Measurements from ENCODE around the gene ANKS4B. TPM values are rescaled to one million over a fixed set of nuclear protein-coding genes. Genes with fewer than 3 reads are reported as not detected.
A peak's percentile ranks its signal among the peaks of the same experiment; 100 is the strongest.
"Not testable (repeated sequence)": the region's sequence is repeated elsewhere in the genome, so short reads cannot be mapped to it uniquely, and the experiment has no call there.

The ANKS4B gene
- polyA plus RNA-seq, 3 donors = not detected

DNA sequence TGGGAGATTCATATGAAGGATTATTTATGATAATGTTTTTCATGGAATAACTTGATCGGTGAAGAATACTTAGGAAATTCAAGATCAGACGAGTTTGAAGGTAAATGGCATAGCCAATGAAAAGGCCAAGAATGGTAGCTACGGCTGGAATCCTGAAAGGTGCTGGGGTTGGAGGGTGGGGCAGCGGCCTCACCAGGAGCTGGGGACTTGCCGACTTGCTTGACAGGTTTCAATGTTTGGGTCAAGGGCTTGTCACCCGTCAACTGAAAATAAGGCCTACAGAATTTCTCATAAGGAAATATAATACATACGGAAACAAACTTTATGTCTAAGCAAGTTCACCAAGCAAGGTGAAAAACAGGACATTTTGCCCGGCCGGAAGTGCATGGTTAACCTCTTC is 34.7 kb downstream of the ANKS4B start:
- TF ChIP-seq, protein P1, sequence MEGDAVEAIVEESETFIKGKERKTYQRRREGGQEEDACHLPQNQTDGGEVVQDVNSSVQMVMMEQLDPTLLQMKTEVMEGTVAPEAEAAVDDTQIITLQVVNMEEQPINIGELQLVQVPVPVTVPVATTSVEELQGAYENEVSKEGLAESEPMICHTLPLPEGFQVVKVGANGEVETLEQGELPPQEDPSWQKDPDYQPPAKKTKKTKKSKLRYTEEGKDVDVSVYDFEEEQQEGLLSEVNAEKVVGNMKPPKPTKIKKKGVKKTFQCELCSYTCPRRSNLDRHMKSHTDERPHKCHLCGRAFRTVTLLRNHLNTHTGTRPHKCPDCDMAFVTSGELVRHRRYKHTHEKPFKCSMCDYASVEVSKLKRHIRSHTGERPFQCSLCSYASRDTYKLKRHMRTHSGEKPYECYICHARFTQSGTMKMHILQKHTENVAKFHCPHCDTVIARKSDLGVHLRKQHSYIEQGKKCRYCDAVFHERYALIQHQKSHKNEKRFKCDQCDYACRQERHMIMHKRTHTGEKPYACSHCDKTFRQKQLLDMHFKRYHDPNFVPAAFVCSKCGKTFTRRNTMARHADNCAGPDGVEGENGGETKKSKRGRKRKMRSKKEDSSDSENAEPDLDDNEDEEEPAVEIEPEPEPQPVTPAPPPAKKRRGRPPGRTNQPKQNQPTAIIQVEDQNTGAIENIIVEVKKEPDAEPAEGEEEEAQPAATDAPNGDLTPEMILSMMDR (IDR thresholded peaks at IDR 0.05) = no peak
- Mint-ChIP-seq H3K27ac (no peak overlapping the region), H3K4me1 (no peaks in the 10 kb centered on the region)

DNA sequence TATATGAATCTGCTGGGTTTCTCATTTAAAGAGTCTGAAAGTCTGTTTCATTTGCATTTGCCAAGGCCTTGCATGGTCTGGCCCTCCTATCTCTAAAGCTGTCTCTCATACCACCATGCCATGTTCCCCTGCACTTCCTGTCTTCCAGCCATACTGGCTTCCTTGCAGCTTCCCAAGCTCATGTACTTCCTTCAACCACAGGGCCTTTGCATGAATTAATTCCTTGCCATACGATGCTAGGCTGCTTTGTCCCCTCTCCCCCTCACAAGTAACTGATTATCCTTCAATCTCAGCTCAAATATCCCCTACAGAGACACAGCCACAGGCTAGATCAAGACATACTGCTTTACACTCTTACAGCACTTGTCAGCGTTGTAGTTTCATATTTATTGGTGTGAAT is 38.8 kb downstream of the ANKS4B start:
- Histone ChIP-seq H4K20me1 (ENCODE audit: insufficient read depth, low read length) (no peaks in the 10 kb centered on the region), H3K79me2 (ENCODE audit: insufficient read depth, low read length) (no peaks in the 10 kb centered on the region), H3K9me3 (replicated peaks in 1 of 2; ENCODE audit: control insufficient read depth in 1 of 2, insufficient read depth in 1 of 2, low read length in 2 of 2) (no peaks in the 10 kb centered on the region), H3K27ac (ENCODE audit: low read depth in 1 of 2, low read length in 2 of 2) (no peak overlapping the region), H3K4me2 (replicated peaks; ENCODE audit: extremely low read depth, low read length, poor library complexity, severe bottlenecking) (no peak overlapping the region), H3K27me3 (ENCODE audit: control insufficient read depth in 2 of 2, insufficient read depth in 2 of 2, low read length in 2 of 2) (peaks cover 16 to 17% of the 10 kb centered on the region in 2 donors), H3K4me1 (ENCODE audit: control insufficient read depth in 1 of 2, insufficient read depth in 2 of 2, low read length in 2 of 2) (no peaks in the 10 kb centered on the region), H3K36me3 (replicated peaks in 1 of 2; ENCODE audit: control insufficient read depth in 1 of 2, insufficient read depth in 2 of 2, low read length in 2 of 2) (no peaks in the 10 kb centered on the region), H3K4me3 (replicated peaks in 1 of 3; ENCODE audit: low read depth in 2 of 3, low read length in 3 of 3) (no peak overlapping the region), H3K9ac (ENCODE audit: insufficient read depth, low read length, poor library complexity, severe bottlenecking) (no peak overlapping the region), H2AFZ (ENCODE audit: insufficient read depth, low read depth, low read length, poor library complexity, severe bottlenecking) (no peak overlapping the region)
- H3K36me3 Mint-ChIP-seq = no peaks in the 10 kb centered on the region
- intact Hi-C loops (cut with micrococcal nuclease) = no loop called here
- no peak overlapping the region for H3K4me3 Mint-ChIP-seq
- no peak for DNase-seq
- peaks cover 6 to 17% (median 14%) of the 10 kb centered on the region in 3 donors for H3K27me3 Mint-ChIP-seq (ENCODE audit: low read depth in 3 of 3)
- peaks cover 0 to 3% (median 0%) of the 10 kb centered on the region in 7 donors for H3K9me3 Mint-ChIP-seq
- H3K27ac Mint-ChIP-seq = no peak overlapping the region
- WGBS (ENCODE audit: insufficient coverage) = 40% methylated on average over 1 of the region's 2 CpGs
- TF ChIP-seq, protein P1 (IDR thresholded peaks at IDR 0.05) = no peak
- no peaks in the 10 kb centered on the region for H3K4me1 Mint-ChIP-seq

More for the DNA sequence above, 34.7 kb downstream of the ANKS4B start:
- Histone ChIP-seq H3K9ac (ENCODE audit: insufficient read depth, low read length, poor library complexity, severe bottlenecking) (no peak overlapping the region), H3K36me3 (replicated peaks in 1 of 2; ENCODE audit: control insufficient read depth in 1 of 2, insufficient read depth in 2 of 2, low read length in 2 of 2) (no peaks in the 10 kb centered on the region), H3K27me3 (ENCODE audit: control insufficient read depth in 2 of 2, insufficient read depth in 2 of 2, low read length in 2 of 2) (no peaks in the 10 kb centered on the region), H3K4me2 (replicated peaks; ENCODE audit: extremely low read depth, low read length, poor library complexity, severe bottlenecking) (no peak overlapping the region), H3K4me3 (replicated peaks in 1 of 3; ENCODE audit: low read depth in 2 of 3, low read length in 3 of 3) (no peak overlapping the region), H3K27ac (ENCODE audit: low read depth in 1 of 2, low read length in 2 of 2) (no peak overlapping the region), H3K79me2 (ENCODE audit: insufficient read depth, low read length) (no peaks in the 10 kb centered on the region), H4K20me1 (ENCODE audit: insufficient read depth, low read length) (no peaks in the 10 kb centered on the region), H3K4me1 (ENCODE audit: control insufficient read depth in 1 of 2, insufficient read depth in 2 of 2, low read length in 2 of 2) (no peaks in the 10 kb centered on the region), H3K9me3 (replicated peaks in 1 of 2; ENCODE audit: control insufficient read depth in 1 of 2, insufficient read depth in 1 of 2, low read length in 2 of 2) (no peaks in the 10 kb centered on the region), H2AFZ (ENCODE audit: insufficient read depth, low read depth, low read length, poor library complexity, severe bottlenecking) (no peak overlapping the region)
- Mint-ChIP-seq H3K36me3 (no peaks in the 10 kb centered on the region), H3K9me3 (peaks cover 0 to 1% (median 0%) of the 10 kb centered on the region in 7 donors), H3K27me3 (ENCODE audit: low read depth in 3 of 3) (peaks cover 0 to 3% (median 3%) of the 10 kb centered on the region in 3 donors), H3K4me3 (no peak overlapping the region)
- WGBS (ENCODE audit: insufficient coverage) = 98% methylated on average over 5 of the region's 9 CpGs
- intact Hi-C loops (cut with micrococcal nuclease) = no loop called here
- DNase-seq = no peak

DNA sequence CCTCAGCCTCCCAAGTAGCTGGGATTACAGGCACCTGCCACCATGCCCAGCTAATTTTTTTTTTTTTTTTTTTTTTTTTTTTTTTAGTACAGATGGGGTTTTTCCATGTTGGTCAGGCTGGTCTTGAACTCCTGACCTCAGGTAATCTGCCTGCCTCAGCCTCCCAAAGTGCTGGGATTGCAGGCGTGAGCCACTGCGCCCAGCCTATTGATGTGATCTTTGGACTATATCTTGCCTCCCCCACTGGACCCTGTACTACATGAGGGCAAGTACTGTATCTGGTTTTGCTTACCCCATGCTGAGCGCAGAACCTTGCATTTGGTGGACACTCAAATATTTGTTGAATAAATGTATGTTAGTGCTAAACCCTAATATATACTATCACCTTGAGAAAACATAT is 39.3 kb downstream of the ANKS4B start:
- H2AFZ ChIP-seq (ENCODE audit: insufficient read depth, low read depth, low read length, poor library complexity, severe bottlenecking); intact Hi-C loops (cut with micrococcal nuclease); H3K9me3 ChIP-seq (replicated peaks in 1 of 2; ENCODE audit: control insufficient read depth in 1 of 2, insufficient read depth in 1 of 2, low read length in 2 of 2); H3K27ac Mint-ChIP-seq; H3K4me1 ChIP-seq (ENCODE audit: control insufficient read depth in 1 of 2, insufficient read depth in 2 of 2, low read length in 2 of 2); H3K36me3 Mint-ChIP-seq; H3K4me2 ChIP-seq (replicated peaks; ENCODE audit: extremely low read depth, low read length, poor library complexity, severe bottlenecking); DNase-seq; H3K9ac ChIP-seq (ENCODE audit: insufficient read depth, low read length, poor library complexity, severe bottlenecking); H4K20me1 ChIP-seq (ENCODE audit: insufficient read depth, low read length); H3K4me3 ChIP-seq (replicated peaks in 1 of 3; ENCODE audit: low read depth in 2 of 3, low read length in 3 of 3); H3K27ac ChIP-seq (ENCODE audit: low read depth in 1 of 2, low read length in 2 of 2); H3K36me3 ChIP-seq (replicated peaks in 1 of 2; ENCODE audit: control insufficient read depth in 1 of 2, insufficient read depth in 2 of 2, low read length in 2 of 2); H3K9me3 Mint-ChIP-seq; H3K4me1 Mint-ChIP-seq; H3K79me2 ChIP-seq (ENCODE audit: insufficient read depth, low read length): not testable (repeated sequence)
- no CpG with 5 or more reads among the region's 3 CpGs for WGBS (ENCODE audit: insufficient coverage)
- peaks cover 21 to 22% of the 10 kb centered on the region in 2 donors for H3K27me3 ChIP-seq (ENCODE audit: control insufficient read depth in 2 of 2, insufficient read depth in 2 of 2, low read length in 2 of 2)
- Mint-ChIP-seq H3K4me3 (peak overlapping the region in 1 of 2 donors; percentile 36), H3K27me3 (ENCODE audit: low read depth in 3 of 3) (peaks cover 11 to 22% (median 19%) of the 10 kb centered on the region in 3 donors)

Data from CD14-positive monocyte (primary cell).